Neuron (in vitro differentiated cells): ENCODE data around the gene ANK3.

ENCODE experiments used
- H2AFZ ChIP-seq: one replicate; pipeline ENCODE4 v1.6.1; 2013; ENCODE audit warnings: low read depth, mild to moderate bottlenecking, inconsistent platforms, low read length, moderate library complexity
- H3K27me3 ChIP-seq: one replicate; pipeline ENCODE4 v1.6.1; 2013; ENCODE audit warnings: low read length; ENCODE audit not compliant: insufficient read depth
- H3K36me3 ChIP-seq: one replicate; pipeline ENCODE4 v1.6.1; 2013; ENCODE audit warnings: low read length; ENCODE audit not compliant: insufficient read depth
- H3K4me1 ChIP-seq: one replicate; pipeline ENCODE4 v1.6.1; 2013; ENCODE audit warnings: low read length; ENCODE audit not compliant: insufficient read depth
- H3K4me3 ChIP-seq: 2 replicates; pipeline ENCODE4 v1.5.1; 2013; ENCODE audit warnings: mild to moderate bottlenecking, low read length, moderate library complexity
- H3K9me3 ChIP-seq: one replicate; pipeline ENCODE4 v1.6.1; 2013; ENCODE audit warnings: low read length

ANK3 gene

GRCh38 chr10:60282771-60283353, 106.8 kb downstream of the ANK3 start:
- Histone ChIP-seq H3K4me1 (peaks cover 8% of the 10 kb centered on the region), H3K4me3 (no peak overlapping the region), H3K27me3 (no peaks in the 10 kb centered on the region), H2AFZ (no peak overlapping the region), H3K36me3 (no peaks in the 10 kb centered on the region), H3K9me3 (no peaks in the 10 kb centered on the region)

GRCh38 chr10:60281792-60282353, 107.8 kb downstream of the ANK3 start:
- H3K4me1 ChIP-seq: peaks cover 8% of the 10 kb centered on the region
- no peaks in the 10 kb centered on the region for H3K36me3 ChIP-seq
- H3K4me3 ChIP-seq: no peak overlapping the region
- no peak overlapping the region for H2AFZ ChIP-seq
- no peaks in the 10 kb centered on the region for H3K9me3 ChIP-seq
- no peaks in the 10 kb centered on the region for H3K27me3 ChIP-seq

GRCh38 chr10:60281331-60281730, 108.3 kb downstream of the ANK3 start:
- peaks cover 9% of the 10 kb centered on the region for H3K4me1 ChIP-seq
- H2AFZ ChIP-seq: no peak overlapping the region
- H3K9me3 ChIP-seq: no peaks in the 10 kb centered on the region
- no peak overlapping the region for H3K4me3 ChIP-seq
- no peaks in the 10 kb centered on the region for H3K36me3 ChIP-seq
- no peaks in the 10 kb centered on the region for H3K27me3 ChIP-seq

DNA sequence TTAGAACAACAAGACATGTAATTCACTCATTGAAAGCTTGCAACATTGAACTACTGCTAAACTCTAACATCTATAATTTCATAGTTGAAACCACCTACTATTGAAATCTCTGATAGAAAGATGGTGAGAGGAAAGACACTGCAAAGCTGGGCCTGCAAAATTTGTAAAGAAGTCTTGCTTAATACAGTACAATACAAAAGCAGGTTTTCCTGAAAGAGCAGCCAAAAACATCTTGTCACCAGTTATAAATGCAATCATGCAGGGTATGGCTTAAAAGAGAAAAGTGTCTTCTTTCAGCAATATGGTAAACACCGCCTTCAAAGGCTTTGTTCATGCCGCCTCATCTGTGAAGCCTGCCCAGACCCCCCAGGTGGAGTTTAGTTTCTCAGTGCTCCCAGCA, 109.2 kb downstream of the ANK3 start:
- Histone ChIP-seq H3K4me3 (no peak overlapping the region), H2AFZ (no peak overlapping the region), H3K27me3 (no peaks in the 10 kb centered on the region), H3K36me3 (no peaks in the 10 kb centered on the region), H3K4me1 (peaks cover 18% of the 10 kb centered on the region), H3K9me3 (no peaks in the 10 kb centered on the region)

- no peaks in the 10 kb centered on the region for H3K27me3 ChIP-seq
- peaks cover 3% of the 10 kb centered on the region for H3K9me3 ChIP-seq
- no peak overlapping the region for H2AFZ ChIP-seq
- H3K4me3 ChIP-seq: no peak overlapping the region
- H3K4me1 ChIP-seq: peaks cover 19% of the 10 kb centered on the region
- no peaks in the 10 kb centered on the region for H3K36me3 ChIP-seq
Observed at GRCh38 chr10:60277656-60278055, 112.0 kb downstream of the ANK3 start.

- Histone ChIP-seq H2AFZ (no peak overlapping the region), H3K27me3 (no peaks in the 10 kb centered on the region), H3K36me3 (no peaks in the 10 kb centered on the region), H3K4me3 (no peak overlapping the region), H3K9me3 (peaks cover 3% of the 10 kb centered on the region), H3K4me1 (peaks cover 19% of the 10 kb centered on the region)
Observed at GRCh38 chr10:60276232-60276631, 113.4 kb downstream of the ANK3 start.

- Histone ChIP-seq H3K9me3 (peaks cover 3% of the 10 kb centered on the region), H3K36me3 (no peaks in the 10 kb centered on the region), H2AFZ (no peak overlapping the region), H3K4me3 (no peak overlapping the region), H3K4me1 (peaks cover 11% of the 10 kb centered on the region), H3K27me3 (no peaks in the 10 kb centered on the region)
Observed at GRCh38 chr10:60271319-60272040, 118.2 kb downstream of the ANK3 start.

- no peaks in the 10 kb centered on the region for H3K36me3 ChIP-seq
- peaks cover under 1% of the 10 kb centered on the region for H3K4me1 ChIP-seq
- H2AFZ ChIP-seq: no peak overlapping the region
- peaks cover 3% of the 10 kb centered on the region for H3K9me3 ChIP-seq
- H3K4me3 ChIP-seq: no peak overlapping the region
- no peaks in the 10 kb centered on the region for H3K27me3 ChIP-seq
Observed at GRCh38 chr10:60270426-60270825, 119.2 kb downstream of the ANK3 start.

DNA sequence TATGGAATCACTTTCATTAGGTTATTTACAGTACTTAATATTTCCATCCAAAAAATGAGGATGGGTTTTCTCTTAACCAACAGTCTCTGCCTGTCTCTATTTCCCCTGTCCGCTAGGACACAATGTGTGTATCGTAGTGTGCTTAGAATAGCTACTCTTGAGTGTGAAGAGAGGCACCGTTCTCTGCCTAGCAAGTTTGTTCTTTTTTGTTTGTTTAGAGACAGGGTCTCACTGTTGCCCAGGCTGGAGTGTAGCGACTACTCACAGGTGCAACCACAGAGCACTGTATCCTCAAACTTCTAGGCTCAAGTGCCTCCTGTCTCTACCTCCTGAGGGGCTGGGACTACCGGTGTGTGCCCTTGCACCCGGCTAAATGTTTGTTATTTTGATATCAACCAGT, 121.9 kb downstream of the ANK3 start:
- Histone ChIP-seq H3K36me3 (no peaks in the 10 kb centered on the region), H3K4me3 (no peak overlapping the region), H2AFZ (no peak overlapping the region), H3K9me3 (no peaks in the 10 kb centered on the region), H3K4me1 (no peaks in the 10 kb centered on the region), H3K27me3 (no peaks in the 10 kb centered on the region)

- no peaks in the 10 kb centered on the region for H3K27me3 ChIP-seq
- H3K4me3 ChIP-seq: no peak overlapping the region
- no peak overlapping the region for H2AFZ ChIP-seq
- no peaks in the 10 kb centered on the region for H3K9me3 ChIP-seq
- no peaks in the 10 kb centered on the region for H3K4me1 ChIP-seq
- H3K36me3 ChIP-seq: no peaks in the 10 kb centered on the region
Observed at GRCh38 chr10:60266513-60266912, 123.2 kb downstream of the ANK3 start.

- Histone ChIP-seq H3K4me3 (no peak overlapping the region), H3K27me3 (no peaks in the 10 kb centered on the region), H3K9me3 (no peaks in the 10 kb centered on the region), H3K4me1 (peaks cover 25% of the 10 kb centered on the region), H2AFZ (no peak overlapping the region), H3K36me3 (no peaks in the 10 kb centered on the region)
Observed at GRCh38 chr10:60262647-60263126, 127.0 kb downstream of the ANK3 start.

- Histone ChIP-seq H3K9me3 (no peaks in the 10 kb centered on the region), H2AFZ (no peak overlapping the region), H3K4me3 (no peak overlapping the region), H3K27me3 (no peaks in the 10 kb centered on the region), H3K4me1 (peaks cover 34% of the 10 kb centered on the region), H3K36me3 (no peaks in the 10 kb centered on the region)
Observed at GRCh38 chr10:60260321-60260720, 129.4 kb downstream of the ANK3 start.

GRCh38 chr10:60258429-60258797, 131.3 kb downstream of the ANK3 start:
- Histone ChIP-seq H3K9me3 (no peaks in the 10 kb centered on the region), H3K4me1 (peaks cover 39% of the 10 kb centered on the region), H3K27me3 (no peaks in the 10 kb centered on the region), H2AFZ (no peak overlapping the region), H3K4me3 (peak overlapping the region; percentile 9), H3K36me3 (no peaks in the 10 kb centered on the region)
